GM12865 (cell line): ENCODE results near the gene FFAR2.

Experiments used
- DNase-seq: peaks from one replicate; pipeline ENCODE4 v3.0.0; 2010; ENCODE audit warnings: low read depth
- H3K4me3 ChIP-seq: 2 replicates; pipeline ENCODE4 v1.5.1; 2011; ENCODE audit warnings: mild to moderate bottlenecking, low read depth, low read length, control low read depth
- CTCF ChIP-seq: IDR thresholded peaks from 2 replicates; pipeline ENCODE4 v1.5.1; 2011; ENCODE audit warnings: low read length, control low read depth, low read depth, inconsistent platforms; ENCODE audit not compliant: insufficient read depth; ENCODE audit errors: missing control alignments

FFAR2 gene

GRCh38 chr19:35444735-35445134, 3.3 kb upstream of the FFAR2 start:
- no peak overlapping the region for H3K4me3 ChIP-seq
- DNase-seq = no peak
- TF ChIP-seq CTCF = no peak

- TF ChIP-seq CTCF = no peak
- DNase-seq = peak; percentile 78
- no peak overlapping the region for H3K4me3 ChIP-seq
Measured at GRCh38 chr19:35445826-35446593, 2.0 kb upstream of the FFAR2 start.

- no peak for DNase-seq
- TF ChIP-seq CTCF = no peak
- no peak overlapping the region for H3K4me3 ChIP-seq
Measured at GRCh38 chr19:35449359-35450043, 1.4 kb downstream of the FFAR2 start.

- no peak overlapping the region for H3K4me3 ChIP-seq
- DNase-seq = peak; percentile 88
- TF ChIP-seq CTCF = no peak
Measured at GRCh38 chr19:35451338-35452096, 3.5 kb downstream of the FFAR2 start.

- no peak for TF ChIP-seq CTCF
- H3K4me3 ChIP-seq = no peak overlapping the region
- DNase-seq = no peak
Measured at GRCh38 chr19:35454663-35455062, 6.6 kb downstream of the FFAR2 start.

GRCh38 chr19:35455616-35456201, 7.7 kb downstream of the FFAR2 start:
- no peak for TF ChIP-seq CTCF
- no peak overlapping the region for H3K4me3 ChIP-seq
- DNase-seq = no peak
